ENCODE measurements around the gene MACROD2.

DNA sequence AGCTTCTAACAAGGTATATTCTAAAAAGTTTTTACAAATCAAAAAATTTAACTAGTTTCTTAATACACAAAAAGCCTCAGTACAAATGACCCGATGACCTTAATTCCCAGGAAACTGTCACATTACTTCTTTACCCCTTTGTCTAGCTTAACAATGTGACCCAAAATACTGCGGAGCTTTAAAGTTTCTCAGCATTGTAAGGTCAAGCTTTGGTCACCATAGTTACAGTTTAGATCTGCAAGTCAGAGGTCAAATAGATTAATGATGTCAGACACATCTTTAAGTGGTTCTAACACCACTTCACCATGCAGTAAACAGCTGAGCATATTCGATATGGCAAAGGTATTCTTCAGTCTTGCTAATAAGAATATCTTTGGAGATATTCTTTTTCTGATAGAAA, 378.9 kb downstream of the MACROD2 start:
- no peak for TF ChIP-seq GABPA (IDR thresholded peaks at IDR 0.05 in 1 of 2, conservative IDR thresholded peaks at IDR 0.05 in 1 of 2)
- TF ChIP-seq, protein P1, sequence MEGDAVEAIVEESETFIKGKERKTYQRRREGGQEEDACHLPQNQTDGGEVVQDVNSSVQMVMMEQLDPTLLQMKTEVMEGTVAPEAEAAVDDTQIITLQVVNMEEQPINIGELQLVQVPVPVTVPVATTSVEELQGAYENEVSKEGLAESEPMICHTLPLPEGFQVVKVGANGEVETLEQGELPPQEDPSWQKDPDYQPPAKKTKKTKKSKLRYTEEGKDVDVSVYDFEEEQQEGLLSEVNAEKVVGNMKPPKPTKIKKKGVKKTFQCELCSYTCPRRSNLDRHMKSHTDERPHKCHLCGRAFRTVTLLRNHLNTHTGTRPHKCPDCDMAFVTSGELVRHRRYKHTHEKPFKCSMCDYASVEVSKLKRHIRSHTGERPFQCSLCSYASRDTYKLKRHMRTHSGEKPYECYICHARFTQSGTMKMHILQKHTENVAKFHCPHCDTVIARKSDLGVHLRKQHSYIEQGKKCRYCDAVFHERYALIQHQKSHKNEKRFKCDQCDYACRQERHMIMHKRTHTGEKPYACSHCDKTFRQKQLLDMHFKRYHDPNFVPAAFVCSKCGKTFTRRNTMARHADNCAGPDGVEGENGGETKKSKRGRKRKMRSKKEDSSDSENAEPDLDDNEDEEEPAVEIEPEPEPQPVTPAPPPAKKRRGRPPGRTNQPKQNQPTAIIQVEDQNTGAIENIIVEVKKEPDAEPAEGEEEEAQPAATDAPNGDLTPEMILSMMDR (IDR thresholded peaks at IDR 0.05; ENCODE audit: low read depth, low read length, missing input control), result no peak
- TF ChIP-seq, protein P2, sequence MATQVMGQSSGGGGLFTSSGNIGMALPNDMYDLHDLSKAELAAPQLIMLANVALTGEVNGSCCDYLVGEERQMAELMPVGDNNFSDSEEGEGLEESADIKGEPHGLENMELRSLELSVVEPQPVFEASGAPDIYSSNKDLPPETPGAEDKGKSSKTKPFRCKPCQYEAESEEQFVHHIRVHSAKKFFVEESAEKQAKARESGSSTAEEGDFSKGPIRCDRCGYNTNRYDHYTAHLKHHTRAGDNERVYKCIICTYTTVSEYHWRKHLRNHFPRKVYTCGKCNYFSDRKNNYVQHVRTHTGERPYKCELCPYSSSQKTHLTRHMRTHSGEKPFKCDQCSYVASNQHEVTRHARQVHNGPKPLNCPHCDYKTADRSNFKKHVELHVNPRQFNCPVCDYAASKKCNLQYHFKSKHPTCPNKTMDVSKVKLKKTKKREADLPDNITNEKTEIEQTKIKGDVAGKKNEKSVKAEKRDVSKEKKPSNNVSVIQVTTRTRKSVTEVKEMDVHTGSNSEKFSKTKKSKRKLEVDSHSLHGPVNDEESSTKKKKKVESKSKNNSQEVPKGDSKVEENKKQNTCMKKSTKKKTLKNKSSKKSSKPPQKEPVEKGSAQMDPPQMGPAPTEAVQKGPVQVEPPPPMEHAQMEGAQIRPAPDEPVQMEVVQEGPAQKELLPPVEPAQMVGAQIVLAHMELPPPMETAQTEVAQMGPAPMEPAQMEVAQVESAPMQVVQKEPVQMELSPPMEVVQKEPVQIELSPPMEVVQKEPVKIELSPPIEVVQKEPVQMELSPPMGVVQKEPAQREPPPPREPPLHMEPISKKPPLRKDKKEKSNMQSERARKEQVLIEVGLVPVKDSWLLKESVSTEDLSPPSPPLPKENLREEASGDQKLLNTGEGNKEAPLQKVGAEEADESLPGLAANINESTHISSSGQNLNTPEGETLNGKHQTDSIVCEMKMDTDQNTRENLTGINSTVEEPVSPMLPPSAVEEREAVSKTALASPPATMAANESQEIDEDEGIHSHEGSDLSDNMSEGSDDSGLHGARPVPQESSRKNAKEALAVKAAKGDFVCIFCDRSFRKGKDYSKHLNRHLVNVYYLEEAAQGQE (IDR thresholded peaks at IDR 0.05), result no peak
- TF ChIP-seq HNF4A (conservative IDR thresholded peaks at IDR 0.05), result no peak
- no peak for TF ChIP-seq YY1 (IDR thresholded peaks at IDR 0.05)
- TF ChIP-seq, protein P3, sequence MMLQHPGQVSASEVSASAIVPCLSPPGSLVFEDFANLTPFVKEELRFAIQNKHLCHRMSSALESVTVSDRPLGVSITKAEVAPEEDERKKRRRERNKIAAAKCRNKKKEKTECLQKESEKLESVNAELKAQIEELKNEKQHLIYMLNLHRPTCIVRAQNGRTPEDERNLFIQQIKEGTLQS (IDR thresholded peaks at IDR 0.05), result no peak

All from liver (tissue), 3 donors.